ENCODE measurements around the gene USP25.

USP25 gene, protein sequence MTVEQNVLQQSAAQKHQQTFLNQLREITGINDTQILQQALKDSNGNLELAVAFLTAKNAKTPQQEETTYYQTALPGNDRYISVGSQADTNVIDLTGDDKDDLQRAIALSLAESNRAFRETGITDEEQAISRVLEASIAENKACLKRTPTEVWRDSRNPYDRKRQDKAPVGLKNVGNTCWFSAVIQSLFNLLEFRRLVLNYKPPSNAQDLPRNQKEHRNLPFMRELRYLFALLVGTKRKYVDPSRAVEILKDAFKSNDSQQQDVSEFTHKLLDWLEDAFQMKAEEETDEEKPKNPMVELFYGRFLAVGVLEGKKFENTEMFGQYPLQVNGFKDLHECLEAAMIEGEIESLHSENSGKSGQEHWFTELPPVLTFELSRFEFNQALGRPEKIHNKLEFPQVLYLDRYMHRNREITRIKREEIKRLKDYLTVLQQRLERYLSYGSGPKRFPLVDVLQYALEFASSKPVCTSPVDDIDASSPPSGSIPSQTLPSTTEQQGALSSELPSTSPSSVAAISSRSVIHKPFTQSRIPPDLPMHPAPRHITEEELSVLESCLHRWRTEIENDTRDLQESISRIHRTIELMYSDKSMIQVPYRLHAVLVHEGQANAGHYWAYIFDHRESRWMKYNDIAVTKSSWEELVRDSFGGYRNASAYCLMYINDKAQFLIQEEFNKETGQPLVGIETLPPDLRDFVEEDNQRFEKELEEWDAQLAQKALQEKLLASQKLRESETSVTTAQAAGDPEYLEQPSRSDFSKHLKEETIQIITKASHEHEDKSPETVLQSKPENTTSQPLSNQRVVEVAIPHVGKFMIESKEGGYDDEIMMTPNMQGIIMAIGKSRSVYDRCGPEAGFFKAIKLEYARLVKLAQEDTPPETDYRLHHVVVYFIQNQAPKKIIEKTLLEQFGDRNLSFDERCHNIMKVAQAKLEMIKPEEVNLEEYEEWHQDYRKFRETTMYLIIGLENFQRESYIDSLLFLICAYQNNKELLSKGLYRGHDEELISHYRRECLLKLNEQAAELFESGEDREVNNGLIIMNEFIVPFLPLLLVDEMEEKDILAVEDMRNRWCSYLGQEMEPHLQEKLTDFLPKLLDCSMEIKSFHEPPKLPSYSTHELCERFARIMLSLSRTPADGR

DNA sequence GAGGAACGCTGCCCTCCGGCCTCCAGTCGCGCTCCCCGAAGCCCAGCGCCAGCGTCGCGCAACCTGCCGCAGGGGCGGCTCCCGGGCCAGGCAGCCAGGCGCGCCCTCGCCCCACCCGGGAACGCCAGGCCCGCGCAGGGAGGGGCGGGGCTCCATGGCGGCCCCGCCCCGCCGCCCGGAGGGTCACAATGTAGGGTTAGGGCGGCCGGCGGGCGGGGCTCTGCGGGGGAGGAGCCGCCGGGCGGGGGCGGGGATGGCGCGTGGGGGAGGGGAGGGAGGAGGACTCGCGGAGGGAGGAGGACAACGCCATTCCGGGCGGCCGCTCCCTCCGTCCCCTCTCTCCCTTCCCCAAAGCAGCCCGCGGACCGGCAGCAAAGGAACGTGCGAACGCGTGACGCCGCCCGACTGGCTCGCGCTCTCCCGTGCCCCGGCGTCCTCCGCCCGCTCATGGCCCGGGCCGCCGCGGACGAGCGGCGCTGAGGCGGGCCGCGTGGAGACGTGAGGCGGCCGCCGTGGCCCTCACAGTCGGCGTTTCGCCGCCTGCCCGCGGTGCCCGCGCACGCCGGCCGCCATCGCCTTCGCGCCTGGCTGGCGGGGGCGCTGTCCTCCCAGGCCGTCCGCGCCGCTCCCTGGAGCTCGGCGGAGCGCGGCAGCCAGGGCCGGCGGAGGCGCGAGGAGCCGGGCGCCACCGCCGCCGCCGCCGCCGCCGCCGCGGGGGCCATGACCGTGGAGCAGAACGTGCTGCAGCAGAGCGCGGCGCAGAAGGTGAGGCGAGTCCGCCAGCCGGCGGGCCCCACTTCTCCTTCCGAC lies at the start of gene USP25:
TSS of gene USP25 (plus strand) at position 309 of the 810 bp plus-strand sequence. CDS start at position 721, 412 bp downstream.
- DNase-seq: peak; percentile 81 to 91

DNA sequence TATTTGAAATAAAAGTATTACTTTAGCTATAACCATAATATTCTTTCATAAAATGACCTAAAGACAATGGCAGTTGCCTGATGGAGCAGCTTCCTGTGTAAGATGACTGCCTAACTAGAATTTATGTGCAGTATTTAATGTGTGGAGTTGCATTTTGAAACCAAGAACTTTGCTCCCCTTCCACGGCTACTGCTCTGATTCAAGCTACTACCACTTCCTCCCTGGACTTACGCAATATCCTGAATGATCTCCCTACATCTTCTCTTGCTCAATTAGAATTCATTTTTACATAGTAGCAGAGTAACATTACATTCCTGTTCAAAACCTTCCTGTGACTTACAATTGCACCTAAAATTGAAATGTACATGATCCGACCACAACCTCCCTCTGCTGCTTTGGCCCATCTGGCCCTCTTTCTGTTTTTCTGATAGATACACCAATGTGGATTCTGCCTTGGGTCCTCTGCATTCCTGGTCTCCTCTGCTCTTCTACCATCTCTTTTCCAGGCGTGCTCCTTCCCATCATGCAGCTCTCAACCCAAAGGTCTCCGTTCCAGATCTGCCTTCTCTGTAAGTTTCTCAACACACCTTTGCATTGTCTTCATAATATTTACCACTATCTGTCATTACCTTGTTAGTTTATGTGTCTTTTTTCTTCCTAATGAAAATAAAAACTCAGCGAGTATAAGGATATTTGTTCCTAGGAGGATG lies 47.4 kb upstream of the USP25 start:
- peak; percentile 75 to 89 for DNase-seq

DNA sequence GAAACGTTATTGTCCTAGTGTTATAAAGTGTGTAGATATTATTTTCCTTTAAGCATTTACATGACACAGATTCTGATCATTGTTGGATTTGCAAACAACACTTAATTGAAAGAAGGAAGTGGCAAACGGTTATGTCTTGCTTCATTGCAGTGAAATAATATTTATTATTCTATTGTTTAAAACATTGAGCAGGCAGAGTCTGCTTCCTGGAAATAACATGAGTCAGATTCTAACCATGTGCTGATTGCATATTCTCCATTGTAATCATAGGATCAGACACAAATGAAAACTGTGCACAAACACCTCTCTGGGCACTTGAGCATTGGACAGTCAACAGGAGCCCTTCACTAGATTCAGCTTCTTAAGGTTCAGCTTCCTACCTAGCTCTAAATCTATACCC lies 46.8 kb upstream of the USP25 start:
- DNase-seq: peak; percentile 72 to 82

DNA sequence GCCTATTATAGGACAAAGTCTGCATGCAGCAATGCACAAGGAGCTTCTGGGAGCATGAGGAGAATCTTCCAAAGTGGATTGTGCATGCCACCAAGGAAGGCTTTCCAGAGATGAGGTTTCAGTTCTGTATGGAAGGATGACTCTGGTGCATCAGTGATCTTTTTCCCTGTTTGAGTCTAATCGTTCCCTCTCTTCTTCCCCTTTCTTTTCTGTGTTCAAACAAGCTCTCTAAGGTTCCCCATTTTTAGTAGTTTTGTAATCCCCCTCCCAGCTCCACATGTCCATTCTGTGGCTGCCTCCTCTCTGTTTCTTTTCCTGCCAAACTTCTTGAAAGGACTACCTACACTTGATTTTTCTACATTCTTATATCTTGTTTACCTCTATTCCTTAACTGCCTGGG lies 43.3 kb upstream of the USP25 start:
- DNase-seq: peak; percentile 71 to 75

DNA sequence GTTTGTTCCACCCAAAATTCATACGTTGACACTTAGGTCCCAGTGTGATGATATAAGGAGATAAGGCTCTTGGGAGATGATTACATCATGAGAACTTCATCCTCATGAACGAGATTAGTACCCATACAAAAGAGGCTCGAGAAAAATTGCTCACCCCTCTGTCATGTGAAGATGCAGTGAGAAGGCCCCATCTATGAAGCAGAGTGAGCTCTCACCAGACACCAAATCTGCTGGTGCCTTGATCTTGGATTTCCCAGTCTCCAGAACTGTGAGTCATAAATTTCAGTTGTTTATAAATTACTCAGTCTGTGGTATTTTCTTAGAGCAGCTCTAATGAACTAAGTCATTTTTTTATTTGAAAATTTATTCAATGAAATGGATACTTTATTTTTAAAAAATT lies 42.6 kb upstream of the USP25 start:
- DNase-seq: peak; percentile 40 to 43

DNA sequence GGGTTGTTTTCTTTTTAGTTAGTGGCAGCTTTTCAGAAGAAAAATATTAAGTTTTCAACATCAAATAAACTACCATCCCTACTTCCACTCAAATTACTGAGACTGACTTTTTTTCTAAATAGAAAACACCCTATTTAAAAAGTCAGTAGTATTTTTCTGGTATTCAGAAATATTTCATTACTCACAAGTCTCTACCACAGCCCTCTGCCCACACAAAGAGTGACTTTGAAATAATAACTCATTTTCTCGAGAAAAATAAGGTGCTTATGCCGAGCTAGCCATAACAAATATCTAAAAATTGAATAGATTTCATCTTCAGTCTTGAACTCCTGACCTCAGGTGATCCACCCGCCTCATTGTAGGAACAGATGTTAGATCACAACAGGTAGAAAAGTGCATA lies 41.8 kb upstream of the USP25 start:
- peak in 1 of 2 donors; percentile 16 for DNase-seq

DNA sequence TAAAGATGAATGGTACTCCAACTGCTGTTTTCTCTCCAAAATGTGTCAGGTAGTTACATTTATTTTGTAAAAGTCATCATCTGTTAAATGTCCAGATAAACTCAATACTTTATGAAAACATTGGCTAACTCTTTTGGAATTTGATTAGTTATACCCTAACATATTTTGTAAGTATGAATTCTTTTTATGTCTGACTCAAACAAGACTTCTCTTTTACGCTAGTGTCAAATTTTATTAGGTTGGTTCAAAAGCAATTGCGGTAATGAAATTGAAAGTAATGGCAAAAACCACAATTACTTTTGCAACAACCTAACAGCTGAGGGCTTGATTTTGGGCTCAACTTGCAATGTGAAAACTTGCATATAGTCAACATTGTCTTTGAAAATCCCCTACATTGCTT lies 41.0 kb upstream of the USP25 start:
- DNase-seq: peak; percentile 74 to 76

DNA sequence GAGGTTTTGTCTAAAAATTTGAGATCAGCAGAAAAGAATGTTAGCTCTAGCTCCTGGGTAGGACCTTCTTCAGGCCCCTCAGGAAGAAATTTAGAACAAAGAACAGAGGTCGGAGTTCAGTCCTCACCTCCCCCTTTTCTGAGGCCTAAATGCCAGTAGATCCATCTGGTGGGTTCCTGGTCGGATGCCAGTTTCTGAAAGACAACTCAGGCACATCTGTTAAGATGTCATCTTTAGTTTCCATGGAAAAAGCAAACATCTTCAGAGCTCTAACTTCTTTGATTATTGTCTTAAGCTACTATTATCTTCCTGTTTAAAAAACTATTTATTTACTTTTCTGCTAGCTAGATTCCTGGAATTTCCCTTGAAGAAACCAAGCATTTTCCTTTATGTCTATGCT lies 37.1 kb upstream of the USP25 start:
- DNase-seq: no peak

DNA sequence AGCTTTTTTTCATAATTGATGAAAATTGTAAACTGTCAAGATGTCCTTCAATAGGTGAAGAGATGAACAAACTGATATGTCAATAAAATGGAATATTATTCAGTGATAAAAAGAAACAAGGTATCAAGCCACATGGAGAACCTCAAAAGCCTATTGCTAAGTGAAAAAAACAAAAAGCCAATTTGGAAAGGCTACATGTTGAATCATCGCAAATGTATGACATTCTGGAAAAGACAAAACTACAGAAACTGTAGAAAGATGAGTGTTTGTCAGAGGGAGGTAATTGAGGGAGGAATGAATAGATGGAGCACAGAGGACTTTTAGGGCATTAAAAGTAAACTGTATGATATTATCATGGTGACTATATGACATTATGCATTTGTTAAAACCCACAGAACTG lies 34.5 kb upstream of the USP25 start:
- no peak for DNase-seq

DNA sequence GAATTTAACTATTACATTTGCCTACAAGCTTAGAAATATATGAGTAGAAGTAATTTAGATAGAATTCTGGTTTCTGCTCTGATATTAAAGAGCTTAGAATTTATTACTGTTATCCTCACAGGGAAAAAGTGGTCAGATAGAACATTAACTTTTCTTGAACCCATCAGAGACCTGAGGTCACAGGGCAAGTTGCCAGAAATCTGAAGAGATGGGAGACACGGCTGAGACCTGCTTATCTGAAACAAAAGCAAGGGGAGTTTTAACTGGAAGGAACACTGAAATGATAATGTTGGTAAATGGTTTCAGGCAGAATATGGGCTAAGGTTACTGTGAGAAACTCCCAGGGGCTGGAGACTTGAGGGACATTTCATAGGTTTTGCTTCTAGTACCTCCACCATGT lies 28.0 kb upstream of the USP25 start:
- no peak for DNase-seq

DNA sequence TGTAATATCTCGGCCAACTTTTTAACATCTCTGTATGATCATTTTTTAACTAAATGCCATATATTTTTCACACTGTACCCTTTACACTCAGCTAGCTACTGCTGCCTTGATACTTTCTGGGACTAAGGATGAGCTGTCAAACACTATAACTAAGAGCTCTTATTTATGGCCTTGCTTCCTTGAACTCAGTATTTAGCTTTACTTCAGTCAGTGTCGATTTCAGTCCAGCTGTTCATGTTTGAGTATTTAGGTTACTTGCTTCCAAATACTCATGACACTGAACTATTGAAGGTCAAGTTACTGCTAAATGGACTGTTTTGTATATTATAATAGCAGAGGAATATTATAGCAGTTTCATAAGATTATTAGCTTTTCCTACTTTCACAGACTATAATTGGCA lies 25.9 kb upstream of the USP25 start:
- no peak for DNase-seq

DNA sequence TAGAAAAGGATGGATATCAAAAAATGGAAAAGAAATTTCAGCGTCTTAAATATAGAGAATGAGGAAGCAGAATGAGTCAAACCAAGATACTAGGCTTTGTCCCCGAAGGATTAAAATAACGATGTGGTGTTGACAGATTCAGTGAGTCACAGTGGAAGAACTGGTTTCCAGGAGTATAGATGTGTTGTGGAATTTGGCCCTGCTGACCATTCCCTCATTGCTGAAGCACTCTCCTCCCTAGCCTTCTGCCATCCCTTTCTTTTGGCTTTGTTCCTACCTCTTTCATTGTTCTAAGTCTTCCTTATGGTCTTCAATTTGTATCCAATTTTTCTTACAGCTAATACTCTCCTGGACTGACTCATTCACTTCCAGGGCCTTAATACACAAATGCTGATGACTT lies 23.1 kb upstream of the USP25 start:
- DNase-seq: no peak

DNA sequence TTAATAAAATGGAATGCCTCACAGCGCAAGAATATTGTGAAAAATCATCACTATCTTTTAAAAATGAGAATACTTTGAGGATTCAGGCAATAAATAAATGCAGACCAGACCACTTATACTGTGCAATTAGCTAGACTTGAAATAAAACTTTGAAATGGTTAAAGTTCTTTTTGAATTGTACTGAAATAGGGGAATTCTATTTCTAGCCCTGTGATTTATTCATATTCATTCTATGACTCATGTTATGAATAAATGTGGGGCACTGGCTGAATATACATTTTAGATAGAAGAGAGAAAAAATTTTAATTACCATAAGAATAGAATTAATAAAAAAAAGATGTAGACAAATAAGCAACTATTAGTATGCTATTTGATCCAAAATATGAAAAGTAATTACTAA lies 16.4 kb upstream of the USP25 start:
- no peak for DNase-seq

DNA sequence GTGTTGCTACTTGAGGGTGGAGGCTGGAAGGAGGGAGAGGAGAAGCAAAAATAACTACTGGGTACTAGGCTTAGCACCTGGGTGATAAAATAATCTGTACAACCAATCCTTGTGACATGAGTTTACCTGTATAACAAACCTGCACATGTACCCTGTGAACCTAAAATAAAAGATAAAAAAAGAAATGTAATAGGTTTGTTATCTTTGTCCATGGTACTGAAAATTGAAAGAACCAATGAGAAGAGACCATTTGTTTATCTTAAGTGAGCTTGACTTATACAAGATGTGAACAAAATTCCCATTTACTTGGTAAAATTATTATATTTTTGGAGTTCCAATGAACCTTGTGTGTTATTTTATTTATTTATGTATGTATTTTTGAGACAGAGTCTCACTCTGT lies 11.1 kb upstream of the USP25 start:
- no peak for DNase-seq

DNA sequence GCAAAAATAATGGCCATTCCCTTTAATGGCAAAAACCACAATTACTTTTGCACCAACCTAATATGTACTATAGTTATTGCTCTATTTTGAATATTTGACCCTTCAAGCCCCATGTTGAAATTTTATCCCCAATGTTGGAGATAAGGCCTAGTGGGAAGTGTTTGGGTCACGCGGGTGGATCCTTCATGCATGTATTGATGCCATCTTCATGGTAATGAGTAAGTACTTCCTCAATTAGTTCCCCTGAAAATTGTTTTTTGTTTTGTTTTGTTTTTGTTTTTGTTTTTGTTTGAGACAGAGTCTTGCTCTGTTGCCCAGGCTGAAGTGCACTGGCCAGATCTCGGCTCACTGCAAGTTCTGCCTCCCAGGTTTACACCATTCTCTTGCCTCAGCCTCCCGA lies 9.8 kb upstream of the USP25 start:
- peak in 1 of 2 donors; percentile 31 for DNase-seq

DNA sequence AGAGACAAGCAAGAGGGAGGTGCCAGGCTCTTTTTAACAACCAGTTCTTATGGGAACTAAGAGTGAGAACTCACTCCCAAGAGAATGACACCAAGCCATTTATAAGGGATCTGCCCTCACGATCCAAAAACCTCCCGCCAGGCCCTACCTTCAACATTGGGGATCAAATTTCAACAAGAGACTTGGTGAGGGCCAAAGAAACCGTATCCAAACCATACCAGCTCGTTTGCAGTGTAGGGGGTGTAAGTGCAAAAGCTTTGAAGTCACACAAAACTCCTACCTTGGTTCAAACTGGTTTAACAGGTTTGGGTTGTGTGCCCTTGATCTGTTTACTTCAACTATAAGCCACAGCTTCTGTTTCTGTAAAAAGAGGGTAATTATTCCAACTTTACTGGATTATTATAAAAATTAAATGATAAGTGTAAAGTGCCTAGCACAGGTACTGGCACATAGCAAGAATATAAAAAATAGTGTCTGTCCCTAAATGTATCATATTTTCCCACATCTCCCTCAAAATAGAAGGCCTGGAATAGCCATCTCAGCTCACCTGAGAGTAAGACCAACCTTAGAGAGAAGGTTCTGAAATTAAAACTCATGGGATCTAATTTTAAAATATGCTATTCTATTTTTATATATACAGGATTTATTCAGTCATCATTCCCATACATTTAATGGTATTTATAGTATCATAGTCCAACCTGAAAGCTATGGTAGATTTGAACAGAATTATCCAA lies 7.0 kb upstream of the USP25 start:
- no peak for DNase-seq

DNA sequence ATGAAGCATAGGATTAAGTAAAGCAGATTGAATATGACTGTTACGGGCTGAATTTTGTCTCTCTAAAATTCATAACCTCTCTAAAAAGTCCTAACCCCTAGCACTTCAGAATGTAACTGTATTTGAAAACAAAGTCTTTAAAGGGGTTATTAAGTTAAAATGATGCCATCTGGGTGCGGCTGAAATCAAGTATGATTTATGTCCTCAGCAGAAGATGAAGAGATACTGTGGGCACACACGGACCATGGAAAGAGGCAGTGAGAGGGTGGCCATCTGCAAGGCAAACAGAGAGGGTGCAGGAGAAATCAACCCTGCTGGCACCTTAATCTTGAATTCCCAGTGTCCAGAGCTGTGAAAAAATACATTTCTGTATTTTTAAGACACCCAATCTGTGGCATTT lies 3.8 kb upstream of the USP25 start:
- no peak for DNase-seq

DNA sequence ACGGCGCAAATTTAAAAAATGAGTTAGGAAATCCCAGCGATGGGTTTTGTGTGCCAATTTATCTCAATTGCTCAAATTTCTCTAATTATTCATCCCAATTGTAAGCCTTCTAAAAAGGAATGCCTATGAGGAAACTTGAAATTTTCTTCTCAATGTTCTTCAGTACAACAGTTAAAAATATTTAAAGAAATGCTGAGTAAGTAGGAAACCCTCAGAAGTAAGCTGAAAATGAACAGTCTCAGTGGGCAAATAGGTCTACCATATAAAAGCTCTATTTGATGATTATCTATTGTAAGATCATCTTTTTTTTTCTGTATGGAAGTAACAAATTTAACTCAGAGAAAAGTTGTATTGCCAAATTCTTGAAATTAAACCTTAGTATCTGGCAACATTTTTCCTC lies 1.7 kb upstream of the USP25 start:
- DNase-seq: no peak

DNA sequence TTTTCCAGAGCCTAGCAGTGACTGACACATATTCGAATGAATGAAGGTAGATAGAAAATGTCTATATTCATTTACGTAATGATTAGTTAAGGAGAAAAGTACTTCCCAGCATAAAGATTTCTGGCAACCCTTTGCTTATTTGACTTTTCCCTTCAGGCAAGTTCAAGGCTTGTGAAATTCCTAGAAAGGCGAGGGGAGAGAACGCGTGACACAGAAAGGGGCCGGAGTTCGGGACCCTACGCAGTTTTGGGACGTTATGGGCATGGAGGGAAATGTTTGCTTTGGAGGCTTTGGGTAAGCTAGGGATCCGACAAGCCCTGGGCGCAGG lies 472 bp upstream of the USP25 start:
- no peak for DNase-seq

DNA sequence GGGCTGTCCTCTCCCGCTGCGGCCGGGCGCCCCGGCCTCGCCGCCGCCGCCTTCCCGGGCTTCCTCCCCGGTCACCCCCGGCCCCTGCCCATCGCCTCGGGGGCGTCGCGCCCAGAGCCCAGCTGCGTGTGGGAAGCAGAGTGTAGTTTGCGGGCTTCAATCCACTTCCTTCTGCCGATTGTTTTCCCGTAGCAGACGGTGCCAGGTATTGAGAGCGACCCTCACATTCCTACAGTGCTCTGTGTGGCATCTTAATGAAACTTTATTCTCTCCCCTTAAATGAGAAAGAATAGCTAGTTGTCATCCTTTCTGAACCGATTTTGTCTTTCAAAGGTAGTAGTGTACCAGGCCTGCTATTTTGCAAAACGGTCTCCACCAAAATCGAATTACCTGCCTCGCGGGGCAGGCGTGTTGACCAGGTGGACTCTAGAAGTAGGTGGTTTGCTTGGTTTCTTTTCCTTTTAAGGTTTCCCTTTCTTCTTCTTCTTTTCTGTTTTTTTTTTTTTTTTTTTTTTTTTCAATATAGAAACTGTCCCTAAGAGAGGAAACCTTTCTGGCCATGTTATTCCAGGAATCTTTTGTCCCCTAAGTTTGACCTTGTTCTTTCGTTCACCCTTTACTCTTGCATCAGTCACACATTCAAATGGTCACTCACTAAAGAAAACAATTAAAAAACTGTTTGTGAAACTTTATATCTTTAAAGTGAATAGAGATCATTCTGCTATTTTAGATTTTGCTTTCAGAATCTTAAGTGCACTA lies 881 bp downstream of the USP25 start:
- no peak for DNase-seq

DNA sequence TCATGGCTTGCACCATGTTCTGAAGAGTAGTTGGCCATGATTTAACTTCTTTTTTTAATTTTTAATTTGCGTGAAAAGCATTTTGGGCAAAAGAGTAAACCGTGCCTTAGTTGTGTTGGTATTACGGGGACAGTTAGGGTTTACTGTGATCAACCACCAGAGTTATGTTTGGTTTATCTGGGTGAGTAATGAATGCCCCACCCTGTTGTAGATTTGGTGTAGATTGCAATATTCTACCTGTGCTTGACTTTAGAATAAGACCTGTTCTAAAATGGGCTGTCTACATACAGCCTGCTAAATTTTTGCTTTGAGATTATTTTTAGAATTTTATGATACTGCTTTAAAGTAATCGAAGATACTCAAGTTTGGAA lies 1.4 kb downstream of the USP25 start:
- no peak for DNase-seq

Data from inflammatory macrophage treated with lipopolysaccharide for 1 hour (primary cell).